Measurements from ENCODE around the gene SHISA9.

Gene SHISA9

DNA sequence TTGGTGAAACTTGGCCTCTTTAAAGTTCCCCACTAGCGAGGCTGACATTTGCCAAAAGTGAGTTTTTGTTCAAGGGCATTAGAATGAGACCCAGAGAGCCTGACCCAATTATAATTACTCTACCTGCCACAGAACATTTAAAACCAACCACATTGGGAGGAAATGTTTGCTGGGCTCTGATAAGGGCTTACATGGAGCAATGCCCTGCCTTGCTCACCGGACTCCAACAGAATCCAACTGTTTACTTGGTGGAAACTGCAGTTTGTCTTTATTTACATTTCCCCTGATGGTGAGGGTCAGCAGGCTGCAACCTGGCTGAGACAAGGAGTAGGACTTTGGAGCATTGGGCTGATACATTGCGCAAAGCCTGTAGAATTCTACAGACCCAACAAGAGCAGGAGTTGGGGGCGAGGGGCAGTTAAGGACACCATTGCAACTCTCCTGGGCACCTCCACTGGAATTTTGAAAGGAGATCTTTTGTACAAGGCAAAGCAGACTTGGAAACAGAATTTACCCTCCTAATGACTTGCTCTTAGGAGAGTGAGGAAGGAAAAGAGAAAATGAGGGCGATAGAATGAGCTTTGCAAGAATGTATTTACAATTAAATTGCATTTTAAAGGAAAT is 368.6 kb downstream of the SHISA9 start:
- no peak for DNase-seq (ENCODE audit: low spot score)

DNA sequence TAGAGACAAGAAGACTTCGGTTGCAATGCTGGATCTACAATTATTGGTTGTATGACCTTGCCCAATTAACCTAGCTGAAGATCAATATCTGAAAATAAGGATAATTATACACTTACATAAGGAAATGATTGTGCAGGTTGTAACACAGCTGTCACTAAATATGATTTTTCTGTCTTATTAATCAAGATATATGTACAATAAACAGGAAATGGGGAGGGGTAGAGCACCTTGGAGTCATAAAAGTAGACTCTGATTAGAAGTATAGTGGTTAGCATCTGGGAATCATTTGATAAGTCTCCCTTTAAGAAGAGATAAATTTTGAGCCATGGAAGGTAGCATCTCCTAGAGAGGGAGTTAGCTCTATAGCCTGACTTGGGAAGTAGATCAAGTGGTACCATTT is 369.2 kb downstream of the SHISA9 start:
- DNase-seq (ENCODE audit: low spot score): no peak

DNA sequence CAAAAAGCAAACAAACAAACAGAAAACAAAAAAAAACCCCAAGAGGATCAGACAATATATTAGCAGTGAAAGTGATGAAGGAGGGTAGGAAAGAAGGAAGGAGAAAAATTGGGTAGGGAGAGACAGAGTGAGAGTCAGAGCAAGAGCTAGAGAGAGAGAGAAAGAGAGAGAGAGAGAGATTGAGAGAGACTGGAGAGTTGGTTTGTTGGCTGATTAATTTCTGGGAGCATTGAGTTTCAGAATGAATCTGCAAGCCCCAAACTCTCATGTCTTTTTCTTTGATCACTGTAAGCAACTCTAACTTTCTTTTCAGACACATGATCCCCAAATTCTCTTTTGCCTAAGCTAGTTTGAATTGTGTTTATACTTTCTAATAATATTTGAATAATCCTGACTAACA is 388.1 kb downstream of the SHISA9 start:
- no peak for DNase-seq (ENCODE audit: low spot score)

Data from hematopoietic multipotent progenitor cell treated with erythropoietin and hydrocortisone succinate and interleukin-3 and kit ligand, for 15 days (in vitro differentiated cells).